B cell (primary cell): ENCODE data around the gene NEUROD2. TPM values are rescaled to one million over a fixed set of nuclear protein-coding genes. Genes with fewer than 3 reads are reported as not detected.

Experiments
- ATAC-seq: fragments of 200-7000 bp; cut with Tn5 transposase; one replicate; pipeline ENCODE4 v1.10.0; 2021; ENCODE audit warnings: low read depth, mild to moderate bottlenecking, moderate number of reproducible peaks, moderate library complexity
- CTCF ChIA-PET: fragments of 350-600 bp; sonication (Branson Sonifier 250); formaldehyde crosslinking; loops from one replicate; lab custom pipeline; 2021; ENCODE audit warnings: antibody characterized with exemption, inconsistent platforms; lab: Charles Lee
- POLR2A ChIA-PET: fragments of 350-600 bp; sonication (Branson Sonifier 250); formaldehyde crosslinking; loops from one replicate; lab custom pipeline; 2021; ENCODE audit warnings: antibody characterized with exemption; lab: Charles Lee
- DNase-seq: peaks from one replicate; pipeline ENCODE4 v3.0.0; 2013
- H2AFZ ChIP-seq: 2 replicates; pipeline ENCODE4 v1.6.1; 2012; ENCODE audit warnings: mild to moderate bottlenecking, low read depth, low read length; ENCODE audit not compliant: insufficient read depth, poor library complexity, severe bottlenecking
- H3K27ac ChIP-seq, 2 donors: 1 replicate in 1 of 2; 2 replicates in 1 of 2; pipeline ENCODE4 v1.5.1; 2012 to 2013; ENCODE audit warnings: low read length in 2 of 2, mild to moderate bottlenecking in 2 of 2, moderate library complexity in 1 of 2
- H3K27me3 ChIP-seq, 4 experiments: fragments of 200-600 bp in 1 of 4; sonication (generic) in 1 of 4; replicated peaks in 1 of 4; 1 replicate in 2 of 4; 2 replicates in 2 of 4; pipeline versions ENCODE4 v1.6.1 to v1.7.0; 2013 to 2016; ENCODE audit warnings: low read length in 3 of 4, mild to moderate bottlenecking in 2 of 4, mixed read lengths in 1 of 4, moderate library complexity in 1 of 4; ENCODE audit not compliant: insufficient read depth in 4 of 4, control insufficient read depth in 3 of 4; ENCODE audit errors: control extremely low read depth in 1 of 4
- H3K36me3 ChIP-seq, 2 experiments: replicated peaks in 1 of 2; 1 replicate in 1 of 2; 2 replicates in 1 of 2; pipeline versions ENCODE4 v1.6.1 to v1.7.1; 2013; ENCODE audit warnings: low read length in 1 of 2; ENCODE audit not compliant: insufficient read depth in 2 of 2, control insufficient read depth in 1 of 2; ENCODE audit errors: control extremely low read depth in 1 of 2, extremely low read depth in 1 of 2
- H3K4me1 ChIP-seq, 2 donors: fragments of 200-600 bp in 1 of 2; sonication (generic) in 1 of 2; 1 replicate in 1 of 2; 2 replicates in 1 of 2; pipeline versions ENCODE4 v1.5.1 to v1.6.1; 2013 to 2017; ENCODE audit warnings: low read length in 2 of 2; ENCODE audit not compliant: control insufficient read depth in 2 of 2, insufficient read depth in 2 of 2
- H3K4me2 ChIP-seq: replicated peaks from 2 replicates; pipeline ENCODE3; 2012; ENCODE audit warnings: mild to moderate bottlenecking, low read depth, low read length; ENCODE audit not compliant: poor library complexity, severe bottlenecking
- H3K4me3 ChIP-seq, 5 experiments: fragments of 200-600 bp in 1 of 5; sonication (generic) in 1 of 5; 1 replicate in 3 of 5; 2 replicates in 2 of 5; pipeline versions ENCODE4 v1.5.1 to v1.7.0; 2011 to 2016; ENCODE audit warnings: low read length in 4 of 5, mild to moderate bottlenecking in 4 of 5, low read depth in 2 of 5, control low read depth in 1 of 5, moderate library complexity in 1 of 5; ENCODE audit not compliant: insufficient read depth in 1 of 5; ENCODE audit errors: control extremely low read depth in 1 of 5, extremely low read depth in 1 of 5
- H3K79me2 ChIP-seq: fragments of 200-600 bp; sonication (generic); one replicate; pipeline ENCODE4 v1.6.0; 2016; ENCODE audit warnings: low read length; ENCODE audit not compliant: control insufficient read depth, insufficient read depth
- H3K9ac ChIP-seq: fragments of 200-600 bp; sonication (generic); 2 replicates; pipeline ENCODE4 v1.6.1; 2017; ENCODE audit warnings: mild to moderate bottlenecking, low read length, moderate library complexity
- H3K9me3 ChIP-seq, 3 donors: one replicate each; pipeline versions ENCODE4 v1.6.1 to v1.7.1; 2013; ENCODE audit warnings: low read length in 2 of 3; ENCODE audit not compliant: control insufficient read depth in 2 of 3, insufficient read depth in 1 of 3; ENCODE audit errors: control extremely low read depth in 1 of 3
- H4K20me1 ChIP-seq: 2 replicates; pipeline ENCODE4 v1.6.0; 2012; ENCODE audit warnings: mild to moderate bottlenecking, low read length; ENCODE audit not compliant: insufficient read depth, control insufficient read depth, poor library complexity, severe bottlenecking
- H3K27ac Mint-ChIP-seq: one replicate; pipeline ENCODE4 v1.8.0; 2021; ENCODE audit warnings: mixed read lengths
- H3K27me3 Mint-ChIP-seq: one replicate; pipeline ENCODE4 v1.8.0; 2021; ENCODE audit warnings: mixed read lengths
- H3K4me1 Mint-ChIP-seq: one replicate; pipeline ENCODE4 v1.8.0; 2021; ENCODE audit warnings: mixed read lengths
- H3K4me3 Mint-ChIP-seq: one replicate; pipeline ENCODE4 v1.8.0; 2021; ENCODE audit warnings: mixed read lengths
- H3K9me3 Mint-ChIP-seq: one replicate; pipeline ENCODE4 v1.8.0; 2022; ENCODE audit warnings: mixed read lengths; ENCODE audit not compliant: insufficient read depth
- CTCF ChIP-seq: fragments of 200-600 bp; IDR thresholded peaks from one replicate; pipeline ENCODE4 v1.8.0; 2022; ENCODE audit warnings: antibody characterized with exemption, mild to moderate bottlenecking
- EZH2 ChIP-seq: IDR thresholded peaks from 2 replicates; pipeline ENCODE4 v1.6.1; 2012; ENCODE audit warnings: borderline replicate concordance, low read depth, mild to moderate bottlenecking, moderate library complexity, low read length; ENCODE audit not compliant: insufficient read depth, poor library complexity, severe bottlenecking
- WGBS: methylation state at CpG from one replicate; pipeline ENCODE4 v1.1.5; 2013; ENCODE audit warnings: missing lambda C conversion rate; ENCODE audit not compliant: insufficient coverage; 5-methylcytosine and 5-hydroxymethylcytosine counted together
- intact Hi-C: fragments of 100-400 bp; cut with micrococcal nuclease; formaldehyde crosslinking; loops from one replicate; pipeline ENCODE4 v1.10.0; 2022
- polyA plus RNA-seq: library from polyadenylated mRNA; depleted of rRNA; stranded (reverse); fragments of >200 nt; gene quantifications from 2 replicates; pipeline ENCODE4 v1.2.3, GENCODE V29; 2012
- total RNA-seq, 2 donors: library from RNA; stranded (reverse); fragments of 120-200 nt in 1 of 2; gene quantifications; 1 replicate in 1 of 2; 2 replicates in 1 of 2; pipeline versions ENCODE4 v1.2.3 to v1.2.4, GENCODE V29; 2013 to 2022

The NEUROD2 gene
- total and polyA plus RNA-seq, 2 donors (not counting 1 experiment from before 2014, with no cell fraction given): 0.04 TPM; not detected in 1

DNA sequence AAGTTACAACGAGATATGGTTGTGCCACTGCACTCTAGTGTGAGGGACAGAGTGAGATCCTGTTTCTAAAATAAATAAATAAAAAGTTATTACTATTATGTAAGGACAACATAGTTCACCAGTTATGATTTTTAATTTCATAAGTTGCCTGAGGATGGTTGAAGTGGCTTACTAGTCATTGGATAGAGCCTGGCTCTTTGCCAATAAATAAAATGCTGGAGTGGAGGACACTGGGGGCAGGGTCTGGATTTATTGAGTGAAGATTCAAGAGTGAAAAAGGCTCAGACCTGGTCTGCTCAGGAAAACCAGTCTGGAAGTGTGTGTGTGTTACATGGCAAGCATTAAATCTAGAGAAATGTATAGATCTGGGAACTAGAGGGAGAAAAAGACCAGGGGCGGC, 31.3 kb upstream of the NEUROD2 start:
- Histone ChIP-seq H3K9me3 (no peaks in the 10 kb centered on the region), H3K79me2 (peaks cover 100% of the 10 kb centered on the region), H3K27me3 (no peaks in the 10 kb centered on the region), H3K9ac (no peak overlapping the region), H3K4me3 (no peak overlapping the region), H3K4me1 (peaks cover 49 to 73% of the 10 kb centered on the region in 2 donors), H3K27ac (no peak overlapping the region), H3K4me2 (peak overlapping the region; percentile 35), H2AFZ (no peak overlapping the region), H4K20me1 (peaks cover 60% of the 10 kb centered on the region), H3K36me3 (no peaks in the 10 kb centered on the region)
- WGBS: 100% methylated on average over 1 of the region's 2 CpGs
- ATAC-seq (no peak), DNase-seq (no peak)
- Mint-ChIP-seq H3K4me1 (peaks cover 77% of the 10 kb centered on the region), H3K27ac (peak overlapping the region; percentile 29), H3K4me3 (peak overlapping the region; percentile 26), H3K27me3 (no peaks in the 10 kb centered on the region), H3K9me3 (no peaks in the 10 kb centered on the region)
- TF ChIP-seq CTCF: no peak
- TF ChIP-seq EZH2: no peak
- CTCF ChIA-PET: interaction anchor here (1.1 to 5.6 kb wide), 6 partner anchors 11 to 33 kb away, joined by 4 to 61 read pairs (median 8); partner anchors contain the start of gene PNMT
- intact Hi-C loops: loop anchor here (5.0 kb wide), 2 partner anchors 113 to 343 kb away; partner anchors contain the start of gene PSMD3
- POLR2A ChIA-PET: no interaction called here

DNA sequence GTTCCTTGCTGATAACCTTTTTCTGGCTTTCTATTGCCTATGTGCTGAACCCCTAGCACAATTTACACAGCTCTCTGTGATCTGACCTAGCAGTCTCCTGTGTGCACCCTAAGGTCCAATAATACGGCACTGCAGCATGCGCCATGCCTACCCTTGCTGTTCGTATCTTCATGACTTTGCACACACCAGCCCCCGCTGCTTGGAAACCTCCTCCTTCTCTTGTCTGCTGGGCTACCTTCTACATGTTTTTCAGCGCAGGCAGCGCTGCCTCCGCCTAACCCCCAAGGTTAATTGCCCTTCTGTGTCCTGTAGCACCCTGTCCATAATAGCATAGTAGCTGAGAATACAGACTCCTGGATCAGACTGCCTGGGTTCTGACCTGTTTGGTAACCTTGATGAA, 30.6 kb upstream of the NEUROD2 start:
- intact Hi-C loops: loop anchor here (5.0 kb wide), 2 partner anchors 114 to 344 kb away; partner anchors contain the start of gene PSMD3
- ATAC-seq (no peak), DNase-seq (no peak)
- TF ChIP-seq EZH2 (no peak), CTCF (no peak)
- Histone ChIP-seq H3K4me2 (peak overlapping the region; percentile 80), H3K9ac (peak overlapping the region; percentile 82), H3K4me3 (peak overlapping the region in 3 of 5 experiments; percentile 77 to 94 (median 94)), H3K27me3 (no peaks in the 10 kb centered on the region), H4K20me1 (peaks cover 53% of the 10 kb centered on the region), H3K9me3 (no peaks in the 10 kb centered on the region), H3K36me3 (no peaks in the 10 kb centered on the region), H3K27ac (no peak overlapping the region), H2AFZ (no peak overlapping the region), H3K4me1 (peaks cover 49 to 74% of the 10 kb centered on the region in 2 donors), H3K79me2 (peaks cover 93% of the 10 kb centered on the region)
- Mint-ChIP-seq H3K27ac (no peak overlapping the region), H3K4me3 (peak overlapping the region; percentile 95), H3K9me3 (no peaks in the 10 kb centered on the region), H3K4me1 (peaks cover 71% of the 10 kb centered on the region), H3K27me3 (no peaks in the 10 kb centered on the region)
- 97% methylated on average over 6 of the region's 7 CpGs for WGBS
- ChIA-PET CTCF (interaction anchor here (1.1 to 5.6 kb wide), 5 partner anchors 10 to 30 kb away, joined by 4 to 61 read pairs (median 11); partner anchors contain the start of gene PNMT), POLR2A (no interaction called here)
